Activated naive CD4-positive, alpha-beta T cell treated with anti-CD3 and anti-CD28 coated beads for 36 hours (primary cell): Measurements from ENCODE around the gene NELFE. TPM values are rescaled to one million over a fixed set of nuclear protein-coding genes. Genes with fewer than 3 reads are reported as not detected.
A peak's percentile ranks its signal among the peaks of the same experiment; 100 is the strongest.
"Not testable (repeated sequence)": the region's sequence is repeated elsewhere in the genome, so short reads cannot be mapped to it uniquely, and the experiment has no call there.

ENCODE experiments used
- CTCF ChIA-PET: fragments of 350-600 bp; sonication (Branson Sonifier 250); formaldehyde crosslinking; loops from one replicate; lab custom pipeline; 2021; ENCODE audit warnings: antibody characterized with exemption; lab: Charles Lee
- DNase-seq: peaks from one replicate; pipeline ENCODE4 v3.0.0-alpha.2; 2020
- H3K27ac Mint-ChIP-seq: one replicate; pipeline ENCODE4 v1.8.0; 2021; ENCODE audit warnings: mild to moderate bottlenecking, mixed read lengths
- H3K27me3 Mint-ChIP-seq: one replicate; pipeline ENCODE4 v1.8.0; 2021; ENCODE audit warnings: low read depth, mixed read lengths
- H3K36me3 Mint-ChIP-seq: one replicate; pipeline ENCODE4 v1.8.0; 2021; ENCODE audit warnings: low read depth, mixed read lengths
- H3K4me1 Mint-ChIP-seq: one replicate; pipeline ENCODE4 v1.8.0; 2021; ENCODE audit warnings: low read depth, mixed read lengths
- H3K4me3 Mint-ChIP-seq: one replicate; pipeline ENCODE4 v1.8.0; 2021; ENCODE audit warnings: mild to moderate bottlenecking, moderate library complexity, mixed read lengths
- H3K9me3 Mint-ChIP-seq: one replicate; pipeline ENCODE4 v1.8.0; 2021; ENCODE audit warnings: mixed read lengths
- intact Hi-C: fragments of 100-400 bp; cut with micrococcal nuclease; formaldehyde crosslinking; loops from one replicate; pipeline ENCODE4 v1.15.1; 2023
- total RNA-seq, 2 experiments: library from RNA; stranded (reverse); gene quantifications; one replicate each; pipeline ENCODE4 v1.2.3, GENCODE V29; 2021

NELFE gene
- total RNA-seq, 2 experiments from 2014 or later, result 83.2 to 87.4 TPM

GRCh38 chr6:31945154-31945506 lies 13.6 kb downstream of the NELFE start:
- Mint-ChIP-seq H3K4me1 (peaks cover 7% of the 10 kb centered on the region), H3K36me3 (no peaks in the 10 kb centered on the region), H3K27ac (no peak overlapping the region), H3K4me3 (no peak overlapping the region), H3K27me3 (peaks cover 2% of the 10 kb centered on the region), H3K9me3 (no peaks in the 10 kb centered on the region)
- no peak for DNase-seq
- CTCF ChIA-PET, result no interaction called here
- intact Hi-C loops, result no loop called here

DNA sequence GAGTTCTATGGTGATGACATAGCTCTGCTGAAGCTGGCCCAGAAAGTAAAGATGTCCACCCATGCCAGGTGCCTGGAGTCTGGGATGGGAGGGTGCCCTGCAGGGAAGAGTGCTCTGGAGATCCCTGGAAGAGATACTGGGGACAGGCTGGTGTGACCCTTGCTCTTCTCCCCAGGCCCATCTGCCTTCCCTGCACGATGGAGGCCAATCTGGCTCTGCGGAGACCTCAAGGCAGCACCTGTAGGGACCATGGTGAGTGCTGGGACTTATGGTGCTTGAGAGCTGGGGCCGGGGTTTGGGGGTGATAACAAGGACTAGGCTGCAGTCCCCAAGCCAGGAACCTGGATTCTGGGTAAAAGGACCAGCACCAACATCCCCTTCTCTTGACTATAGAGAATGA lies 15.0 kb downstream of the NELFE start:
- H3K36me3 Mint-ChIP-seq, result no peaks in the 10 kb centered on the region
- H3K9me3 Mint-ChIP-seq, result no peaks in the 10 kb centered on the region
- H3K4me1 Mint-ChIP-seq, result peaks cover 7% of the 10 kb centered on the region
- CTCF ChIA-PET, result interaction anchor here (2.8 kb wide), 1 partner anchor 8 kb away, joined by 14 read pairs; no protein-coding TSS in a partner anchor
- H3K4me3 Mint-ChIP-seq, result no peak overlapping the region
- no peak for DNase-seq
- intact Hi-C loops, result no loop called here
- H3K27ac Mint-ChIP-seq, result no peak overlapping the region
- H3K27me3 Mint-ChIP-seq, result peaks cover 2% of the 10 kb centered on the region

GRCh38 chr6:31940256-31940664 lies 18.5 kb downstream of the NELFE start:
- Mint-ChIP-seq H3K4me1 (peaks cover under 1% of the 10 kb centered on the region), H3K27ac (no peak overlapping the region), H3K27me3 (peaks cover 1% of the 10 kb centered on the region), H3K36me3 (no peaks in the 10 kb centered on the region), H3K9me3 (no peaks in the 10 kb centered on the region), H3K4me3 (no peak overlapping the region)
- CTCF ChIA-PET, result interaction anchor here (0.6 to 2.9 kb wide), 3 partner anchors 12 to 297 kb away, joined by 3 to 16 read pairs (median 3); no protein-coding TSS in a partner anchor
- DNase-seq, result no peak
- intact Hi-C loops, result no loop called here

DNA sequence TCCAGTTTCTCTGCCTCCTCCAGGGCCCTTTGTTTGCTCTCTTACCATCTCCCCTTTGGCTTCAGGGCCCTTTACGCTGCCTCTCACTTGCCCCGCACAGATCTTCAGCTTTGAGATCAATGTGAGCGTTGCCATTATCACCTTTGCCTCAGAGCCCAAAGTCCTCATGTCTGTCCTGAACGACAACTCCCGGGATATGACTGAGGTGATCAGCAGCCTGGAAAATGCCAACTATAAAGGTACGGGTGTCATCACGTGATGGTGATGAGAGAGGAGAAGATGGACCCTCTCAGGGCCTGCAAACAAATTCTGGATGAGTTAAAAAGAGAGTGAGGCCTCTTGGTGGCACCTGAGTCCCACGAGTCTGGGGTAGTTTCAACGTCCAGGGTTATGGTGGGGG lies 22.9 kb downstream of the NELFE start:
- Mint-ChIP-seq H3K27me3 (no peaks in the 10 kb centered on the region), H3K4me1 (no peaks in the 10 kb centered on the region), H3K9me3 (no peaks in the 10 kb centered on the region), H3K27ac (no peak overlapping the region), H3K4me3 (no peak overlapping the region), H3K36me3 (no peaks in the 10 kb centered on the region)
- intact Hi-C loops, result no loop called here
- CTCF ChIA-PET, result interaction anchor here (0.6 to 2.7 kb wide), 2 partner anchors 17 to 247 kb away, joined by 4 to 8 read pairs; no protein-coding TSS in a partner anchor
- DNase-seq, result no peak

GRCh38 chr6:31935021-31935420 lies 23.8 kb downstream of the NELFE start:
- Mint-ChIP-seq H3K27ac (no peak overlapping the region), H3K4me3 (no peak overlapping the region), H3K4me1 (no peaks in the 10 kb centered on the region), H3K9me3 (no peaks in the 10 kb centered on the region), H3K36me3 (no peaks in the 10 kb centered on the region), H3K27me3 (no peaks in the 10 kb centered on the region)
- DNase-seq, result no peak
- CTCF ChIA-PET, result interaction anchor here (2.7 kb wide), 1 partner anchor 18 kb away, joined by 8 read pairs; no protein-coding TSS in a partner anchor
- intact Hi-C loops, result no loop called here

GRCh38 chr6:31933537-31933936 lies 25.2 kb downstream of the NELFE start:
- no peaks in the 10 kb centered on the region for H3K4me1 Mint-ChIP-seq
- no peaks in the 10 kb centered on the region for H3K36me3 Mint-ChIP-seq
- CTCF ChIA-PET, result no interaction called here
- H3K27ac Mint-ChIP-seq, result no peak overlapping the region
- intact Hi-C loops, result no loop called here
- H3K4me3 Mint-ChIP-seq, result no peak overlapping the region
- no peaks in the 10 kb centered on the region for H3K27me3 Mint-ChIP-seq
- no peak for DNase-seq
- H3K9me3 Mint-ChIP-seq, result no peaks in the 10 kb centered on the region

DNA sequence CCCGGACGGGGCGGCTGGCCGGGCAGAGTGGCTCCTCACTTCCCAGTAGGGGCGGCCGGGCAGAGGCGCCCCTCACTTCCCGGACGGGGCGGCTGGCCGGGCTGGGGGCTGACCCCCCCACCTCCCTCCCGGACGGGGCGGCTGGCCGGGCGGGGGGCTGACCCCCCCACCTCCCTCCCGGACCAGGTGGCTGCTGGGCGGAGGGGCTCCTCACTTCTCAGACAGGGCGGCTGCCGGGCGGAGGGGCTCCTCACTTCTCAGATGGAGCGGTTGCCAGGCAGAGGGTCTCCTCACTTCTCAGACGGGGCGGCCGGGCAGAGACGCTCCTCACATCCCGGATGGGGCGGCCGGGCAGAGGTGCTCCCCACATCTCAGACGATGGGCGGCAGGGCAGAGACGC lies 26.6 kb downstream of the NELFE start:
- CTCF ChIA-PET, intact Hi-C loops, H3K4me3 Mint-ChIP-seq: not testable (repeated sequence)

GRCh38 chr6:31930962-31931361 lies 27.8 kb downstream of the NELFE start:
- H3K27me3 Mint-ChIP-seq, result no peaks in the 10 kb centered on the region
- no peaks in the 10 kb centered on the region for H3K36me3 Mint-ChIP-seq
- no peak overlapping the region for H3K27ac Mint-ChIP-seq
- no peaks in the 10 kb centered on the region for H3K4me1 Mint-ChIP-seq
- H3K4me3 Mint-ChIP-seq, result no peak overlapping the region
- no peaks in the 10 kb centered on the region for H3K9me3 Mint-ChIP-seq
- CTCF ChIA-PET, result interaction anchor here (0.5 kb wide), 1 partner anchor 37 kb away, joined by 3 read pairs; no protein-coding TSS in a partner anchor
- intact Hi-C loops, result no loop called here
- no peak for DNase-seq

More for the DNA sequence above, 26.6 kb downstream of the NELFE start:
- not testable (repeated sequence) for DNase-seq, H3K27ac Mint-ChIP-seq, H3K27me3 Mint-ChIP-seq, H3K4me1 Mint-ChIP-seq, H3K9me3 Mint-ChIP-seq, H3K36me3 Mint-ChIP-seq

DNA sequence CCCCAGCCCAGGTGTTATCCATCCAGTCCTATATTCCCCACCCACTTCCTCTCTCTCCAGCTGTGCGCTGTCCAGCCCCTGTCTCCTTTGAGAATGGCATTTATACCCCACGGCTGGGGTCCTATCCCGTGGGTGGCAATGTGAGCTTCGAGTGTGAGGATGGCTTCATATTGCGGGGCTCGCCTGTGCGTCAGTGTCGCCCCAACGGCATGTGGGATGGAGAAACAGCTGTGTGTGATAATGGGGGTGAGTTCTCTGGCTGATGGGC lies 30.2 kb downstream of the NELFE start:
- Mint-ChIP-seq H3K36me3 (no peaks in the 10 kb centered on the region), H3K4me3 (no peak overlapping the region), H3K9me3 (no peaks in the 10 kb centered on the region), H3K27ac (no peak overlapping the region), H3K27me3 (no peaks in the 10 kb centered on the region), H3K4me1 (no peaks in the 10 kb centered on the region)
- CTCF ChIA-PET, result interaction anchor here (0.6 kb wide), 1 partner anchor 12 kb away, joined by 4 read pairs; no protein-coding TSS in a partner anchor
- intact Hi-C loops, result no loop called here
- DNase-seq, result no peak

GRCh38 chr6:31927863-31928671 lies 30.7 kb downstream of the NELFE start:
- Mint-ChIP-seq H3K27me3 (no peaks in the 10 kb centered on the region), H3K4me3 (no peak overlapping the region), H3K36me3 (no peaks in the 10 kb centered on the region), H3K9me3 (no peaks in the 10 kb centered on the region), H3K27ac (no peak overlapping the region), H3K4me1 (no peaks in the 10 kb centered on the region)
- CTCF ChIA-PET, result interaction anchor here (0.6 kb wide), 1 partner anchor 12 kb away, joined by 4 read pairs; no protein-coding TSS in a partner anchor
- DNase-seq, result no peak
- intact Hi-C loops, result no loop called here

GRCh38 chr6:31927242-31927862 lies 31.4 kb downstream of the NELFE start, which contains the start of gene C2:
C2 (plus strand) TSS chr6:31927717; CDS start chr6:31927753, 36 bp downstream.
- CTCF ChIA-PET, result no interaction called here
- no peak within 1 kb of the TSS for H3K4me3 Mint-ChIP-seq
- no peak for DNase-seq
- intact Hi-C loops, result no loop called here
- H3K27me3 Mint-ChIP-seq, result no peaks in the 10 kb centered on the region
- H3K36me3 Mint-ChIP-seq, result no peaks in the 10 kb centered on the region
- no peak within 1 kb of the TSS for H3K27ac Mint-ChIP-seq
- no peaks in the 10 kb centered on the region for H3K4me1 Mint-ChIP-seq
- no peaks in the 10 kb centered on the region for H3K9me3 Mint-ChIP-seq

DNA sequence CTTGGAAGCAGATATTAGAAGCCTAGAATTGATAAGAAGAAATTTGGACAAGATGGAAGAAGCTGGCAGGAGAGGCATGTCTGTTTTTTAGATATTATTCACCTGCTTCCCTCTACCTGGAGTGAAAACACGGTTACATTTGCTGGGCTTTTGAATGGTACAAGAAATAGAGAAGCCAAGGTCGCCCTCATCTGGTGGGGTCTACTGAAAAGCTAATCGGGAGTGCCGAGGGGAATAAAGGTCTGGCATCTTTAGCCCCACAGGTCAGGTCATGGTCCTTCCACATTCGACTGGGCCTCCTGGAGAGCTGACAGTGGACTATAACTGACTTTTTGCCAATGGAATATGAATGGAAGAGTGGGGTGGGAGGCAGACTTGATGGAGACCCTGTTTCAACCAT lies 35.8 kb downstream of the NELFE start:
- Mint-ChIP-seq H3K27ac (no peak overlapping the region), H3K4me1 (no peaks in the 10 kb centered on the region), H3K4me3 (no peak overlapping the region), H3K9me3 (no peaks in the 10 kb centered on the region), H3K27me3 (no peaks in the 10 kb centered on the region), H3K36me3 (no peaks in the 10 kb centered on the region)
- intact Hi-C loops, result no loop called here
- peak; percentile 71 for DNase-seq
- CTCF ChIA-PET, result interaction anchor here (0.7 to 1.7 kb wide), 3 partner anchors 24 to 242 kb away, joined by 3 to 4 read pairs (median 3); partner anchors contain the start of gene LY6G5C
